ENCODE results near the gene MACROD2. TPM values are rescaled to one million over a fixed set of nuclear protein-coding genes. Genes with fewer than 3 reads are reported as not detected.

MACROD2 gene
- total RNA-seq, 1 donor from 2014 or later: 17.6 TPM

- DNase-seq: no peak
Measured at GRCh38 chr20:15227102-15227501, 1231.8 kb downstream of the MACROD2 start.

GRCh38 chr20:15232243-15232642 lies 1236.9 kb downstream of the MACROD2 start:
- no peak for DNase-seq

- no peak for DNase-seq
Measured at GRCh38 chr20:15235471-15236198, 1240.3 kb downstream of the MACROD2 start.

GRCh38 chr20:15236812-15237211 lies 1241.5 kb downstream of the MACROD2 start:
- DNase-seq: no peak

- no peak for DNase-seq
Measured at GRCh38 chr20:15239542-15240206, 1244.4 kb downstream of the MACROD2 start.

- DNase-seq: no peak
Measured at GRCh38 chr20:15240801-15241200, 1245.5 kb downstream of the MACROD2 start.

- no peak for DNase-seq
Measured at GRCh38 chr20:15241681-15242080, 1246.4 kb downstream of the MACROD2 start.

- DNase-seq: no peak
Measured at GRCh38 chr20:15242773-15243172, 1247.5 kb downstream of the MACROD2 start.

- no peak for DNase-seq
Measured at GRCh38 chr20:15245896-15246295, 1250.6 kb downstream of the MACROD2 start.

- DNase-seq: no peak
Measured at GRCh38 chr20:15248618-15249395, 1253.5 kb downstream of the MACROD2 start.

- no peak for DNase-seq
Measured at GRCh38 chr20:15251171-15251570, 1255.9 kb downstream of the MACROD2 start.

- DNase-seq: no peak
Measured at GRCh38 chr20:15252304-15252703, 1257.0 kb downstream of the MACROD2 start.

GRCh38 chr20:15253431-15253830 lies 1258.1 kb downstream of the MACROD2 start:
- no peak for DNase-seq

- DNase-seq: peak; percentile 3
Measured at GRCh38 chr20:15256676-15257568, 1261.6 kb downstream of the MACROD2 start.

- no peak for DNase-seq
Measured at GRCh38 chr20:15257569-15257870, 1262.2 kb downstream of the MACROD2 start.

- DNase-seq: peak; percentile 41
Measured at GRCh38 chr20:15265581-15266309, 1270.4 kb downstream of the MACROD2 start.

GRCh38 chr20:15267935-15268334 lies 1272.6 kb downstream of the MACROD2 start:
- no peak for DNase-seq

GRCh38 chr20:15278041-15278440 lies 1282.7 kb downstream of the MACROD2 start:
- no peak for DNase-seq

- no peak for DNase-seq
Measured at GRCh38 chr20:15287329-15287728, 1292.0 kb downstream of the MACROD2 start.

GRCh38 chr20:15288106-15288505 lies 1292.8 kb downstream of the MACROD2 start:
- no peak for DNase-seq

GRCh38 chr20:15289337-15289736 lies 1294.0 kb downstream of the MACROD2 start:
- no peak for DNase-seq

GRCh38 chr20:15292405-15292804 lies 1297.1 kb downstream of the MACROD2 start:
- DNase-seq: no peak
